ENCODE results near the gene DDX51.
"Not testable (repeated sequence)": the region's sequence is repeated elsewhere in the genome, so short reads cannot be mapped to it uniquely, and the experiment has no call there.

DDX51 gene

GRCh38 chr12:132152953-132153352, 8.8 kb upstream of the DDX51 start:
- peak in 1 of 5 donors; percentile 10 for DNase-seq

GRCh38 chr12:132152411-132152821, 8.3 kb upstream of the DDX51 start:
- DNase-seq, result no peak

- peak in 1 of 5 donors; percentile 7 for DNase-seq
These were observed 7.8 kb upstream of the DDX51 start for GRCh38 chr12:132151766-132152410.

- DNase-seq, result peak in 1 of 5 donors; percentile 6
These were observed 7.1 kb upstream of the DDX51 start for GRCh38 chr12:132151145-132151765.

GRCh38 chr12:132150780-132151144, 6.6 kb upstream of the DDX51 start:
- DNase-seq, result no peak

- DNase-seq, result not testable (repeated sequence)
These were observed 5.4 kb upstream of the DDX51 start for GRCh38 chr12:132149526-132149925.

GRCh38 chr12:132148368-132149045, 4.4 kb upstream of the DDX51 start:
- DNase-seq, result peak in 1 of 5 donors; percentile 13

- DNase-seq, result no peak
These were observed 3.6 kb upstream of the DDX51 start for GRCh38 chr12:132147423-132148367.

GRCh38 chr12:132146772-132147422, 2.8 kb upstream of the DDX51 start:
- no peak for DNase-seq

- DNase-seq, result no peak
These were observed 2.0 kb upstream of the DDX51 start for GRCh38 chr12:132146098-132146497.

- DNase-seq, result no peak
These were observed 1.2 kb upstream of the DDX51 start for GRCh38 chr12:132145334-132145733.

GRCh38 chr12:132144810-132145168, 670 bp upstream of the DDX51 start:
- DNase-seq, result peak in 1 of 5 donors; percentile 19

GRCh38 chr12:132143336-132144071, 615 bp downstream of the DDX51 start:
- DNase-seq, result peak in 2 of 5 donors; percentile 26 to 40

GRCh38 chr12:132142679-132143335, 1.3 kb downstream of the DDX51 start:
- DNase-seq, result no peak

GRCh38 chr12:132141976-132142678, 2.0 kb downstream of the DDX51 start:
- no peak for DNase-seq

GRCh38 chr12:132140918-132141841, 2.9 kb downstream of the DDX51 start:
- DNase-seq, result no peak

- no peak for DNase-seq
These were observed 3.6 kb downstream of the DDX51 start for GRCh38 chr12:132140501-132140900.

GRCh38 chr12:132139912-132140311, 4.2 kb downstream of the DDX51 start:
- no peak for DNase-seq
